HG03025 (cell line): ENCODE data around the gene AQP12A.

Experiments used
- ATAC-seq: cut with Tn5 transposase; IDR thresholded peaks from one replicate; pipeline ENCODE4 v1.9.1; 2021; ENCODE audit warnings: mild to moderate bottlenecking, moderate library complexity; ENCODE audit not compliant: unreplicated experiment, low FRiP score

Gene AQP12A

GRCh38 chr2:240703417-240704341 is 12.0 kb downstream of the AQP12A start:
- ATAC-seq, result no peak

- ATAC-seq, result no peak
Observed at GRCh38 chr2:240704651-240705050, 13.0 kb downstream of the AQP12A start.

GRCh38 chr2:240705204-240705791 is 13.6 kb downstream of the AQP12A start:
- ATAC-seq, result no peak

GRCh38 chr2:240707043-240707756 is 15.5 kb downstream of the AQP12A start:
- ATAC-seq, result no peak

- no peak for ATAC-seq
Observed at GRCh38 chr2:240707821-240708220, 16.2 kb downstream of the AQP12A start.

GRCh38 chr2:240708457-240708856 is 16.8 kb downstream of the AQP12A start:
- ATAC-seq, result no peak

- ATAC-seq, result no peak
Observed at GRCh38 chr2:240711296-240711695, 19.6 kb downstream of the AQP12A start.

- ATAC-seq, result no peak
Observed at GRCh38 chr2:240711701-240712100, 20.0 kb downstream of the AQP12A start.

- no peak for ATAC-seq
Observed at GRCh38 chr2:240712121-240712520, 20.5 kb downstream of the AQP12A start.

- ATAC-seq, result no peak
Observed at GRCh38 chr2:240713071-240713927, 21.6 kb downstream of the AQP12A start.

GRCh38 chr2:240713928-240714746 is 22.5 kb downstream of the AQP12A start:
- no peak for ATAC-seq

GRCh38 chr2:240714747-240715725 is 23.4 kb downstream of the AQP12A start:
- no peak for ATAC-seq

- no peak for ATAC-seq
Observed at GRCh38 chr2:240716130-240716798, 24.6 kb downstream of the AQP12A start.

- no peak for ATAC-seq
Observed at GRCh38 chr2:240717181-240717641, 25.5 kb downstream of the AQP12A start.

- ATAC-seq, result no peak
Observed at GRCh38 chr2:240717681-240718581, 26.3 kb downstream of the AQP12A start.

- no peak for ATAC-seq
Observed at GRCh38 chr2:240718896-240719490, 27.3 kb downstream of the AQP12A start.
